ENCODE measurements around the gene C16orf54. TPM values are rescaled to one million over a fixed set of nuclear protein-coding genes. Genes with fewer than 3 reads are reported as not detected.

C16orf54 gene
- total RNA-seq, 1 experiment from 2014 or later = not detected

DNA sequence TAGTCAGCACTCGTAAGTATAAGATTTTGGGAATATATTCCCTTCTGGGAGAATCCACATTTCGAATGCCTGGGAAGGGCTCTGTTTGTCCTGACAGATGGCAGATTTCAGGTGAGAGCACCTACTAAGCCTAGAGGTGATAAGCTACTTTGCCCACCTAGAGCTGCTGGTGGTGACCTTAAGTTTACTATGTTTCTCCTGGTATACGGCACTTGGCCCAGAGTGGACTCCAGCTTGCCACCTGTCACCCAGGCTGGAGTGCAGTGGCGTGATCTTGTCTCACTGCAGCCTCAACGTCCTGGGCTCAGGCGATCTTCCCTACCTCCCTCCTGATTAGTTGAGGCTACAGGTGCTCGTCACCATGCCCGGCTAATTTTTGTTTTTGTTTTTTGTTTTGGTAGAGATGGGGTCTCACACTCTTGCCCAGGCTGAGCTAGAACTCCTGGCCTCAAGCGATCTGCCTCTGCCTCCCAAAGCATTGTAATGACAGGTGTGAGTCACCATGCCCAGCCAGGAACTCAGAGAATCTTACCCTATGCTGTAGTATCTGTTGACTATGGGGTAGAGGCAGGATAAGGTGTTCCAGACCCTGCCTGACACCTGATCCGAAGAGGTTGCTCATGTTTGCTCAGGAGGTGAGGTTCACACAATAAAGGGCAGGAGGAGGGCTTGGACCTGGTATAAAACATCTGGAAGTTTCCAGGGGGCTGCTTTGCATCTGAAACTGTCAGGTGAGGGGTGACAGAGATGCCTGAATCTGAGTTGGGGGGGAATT lies 32.0 kb upstream of the C16orf54 start, which contains the start of gene ZG16:
ZG16 (plus strand) TSS at position 681 of the 775 bp plus-strand sequence. CDS start 1,011 bp downstream, outside the sequence.
- Mint-ChIP-seq H3K4me3 (no peak within 1 kb of the TSS; a peak in 1 of 5 replicates), H3K4me1 (peaks cover 10 to 16% of the 10 kb centered on the region in 2 experiments; a peak in 3 of 4 replicates), H3K27me3 (ENCODE audit: low read depth) (peaks cover 38% of the 10 kb centered on the region), H3K36me3 (ENCODE audit: insufficient read depth in 1 of 3, low read depth in 3 of 3) (no peaks in the 10 kb centered on the region), H3K9me3 (no peaks in the 10 kb centered on the region), H3K27ac (no peak within 1 kb of the TSS)
- no peak within 1 kb of the TSS for H2BK12ac ChIP-seq (ENCODE audit: insufficient read length, low read depth, low read length)
- H3K4me1 ChIP-seq (ENCODE audit: insufficient read depth, low read length) = no peaks in the 10 kb centered on the region
- H4K91ac ChIP-seq (ENCODE audit: insufficient read length, low read depth, low read length) = no peak within 1 kb of the TSS
- no peak within 1 kb of the TSS for H3T11ph ChIP-seq (ENCODE audit: low read length)
- H3K4ac ChIP-seq (ENCODE audit: low read depth, low read length) = no peak within 1 kb of the TSS
- H2BK15ac ChIP-seq (ENCODE audit: low read depth, low read length) = no peak within 1 kb of the TSS
- no peak within 1 kb of the TSS for H3K4me2 ChIP-seq (ENCODE audit: insufficient read depth, insufficient read length, low read length)
- H3K23ac ChIP-seq (ENCODE audit: insufficient read length, low read depth, low read length) = no peak within 1 kb of the TSS
- no peaks in the 10 kb centered on the region for H3K79me2 ChIP-seq (ENCODE audit: insufficient read depth, low read length)
- TF ChIP-seq, protein P1, sequence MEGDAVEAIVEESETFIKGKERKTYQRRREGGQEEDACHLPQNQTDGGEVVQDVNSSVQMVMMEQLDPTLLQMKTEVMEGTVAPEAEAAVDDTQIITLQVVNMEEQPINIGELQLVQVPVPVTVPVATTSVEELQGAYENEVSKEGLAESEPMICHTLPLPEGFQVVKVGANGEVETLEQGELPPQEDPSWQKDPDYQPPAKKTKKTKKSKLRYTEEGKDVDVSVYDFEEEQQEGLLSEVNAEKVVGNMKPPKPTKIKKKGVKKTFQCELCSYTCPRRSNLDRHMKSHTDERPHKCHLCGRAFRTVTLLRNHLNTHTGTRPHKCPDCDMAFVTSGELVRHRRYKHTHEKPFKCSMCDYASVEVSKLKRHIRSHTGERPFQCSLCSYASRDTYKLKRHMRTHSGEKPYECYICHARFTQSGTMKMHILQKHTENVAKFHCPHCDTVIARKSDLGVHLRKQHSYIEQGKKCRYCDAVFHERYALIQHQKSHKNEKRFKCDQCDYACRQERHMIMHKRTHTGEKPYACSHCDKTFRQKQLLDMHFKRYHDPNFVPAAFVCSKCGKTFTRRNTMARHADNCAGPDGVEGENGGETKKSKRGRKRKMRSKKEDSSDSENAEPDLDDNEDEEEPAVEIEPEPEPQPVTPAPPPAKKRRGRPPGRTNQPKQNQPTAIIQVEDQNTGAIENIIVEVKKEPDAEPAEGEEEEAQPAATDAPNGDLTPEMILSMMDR (conservative IDR thresholded peaks at IDR 0.05) = no peak
- H4K20me1 ChIP-seq (ENCODE audit: control insufficient read depth, insufficient read depth, insufficient read length) = no peaks in the 10 kb centered on the region
- H4K5ac ChIP-seq (ENCODE audit: insufficient read length, low read depth, low read length) = no peak within 1 kb of the TSS
- H2BK20ac ChIP-seq (ENCODE audit: low read depth, low read length, poor library complexity, severe bottlenecking) = no peak within 1 kb of the TSS
- no peak within 1 kb of the TSS for H2AFZ ChIP-seq (ENCODE audit: low read length)
- H3K14ac ChIP-seq (ENCODE audit: insufficient read depth, low read length) = no peak within 1 kb of the TSS
- no peak within 1 kb of the TSS for H3K9ac ChIP-seq (ENCODE audit: extremely low read depth, insufficient read length, low read length)
- H3K56ac ChIP-seq (ENCODE audit: insufficient read length, low read depth, low read length) = no peak within 1 kb of the TSS
- no peak within 1 kb of the TSS for H3K27ac ChIP-seq (ENCODE audit: insufficient read length, low read depth, low read length)
- H3K23me2 ChIP-seq (ENCODE audit: insufficient read length, low read depth, low read length, poor library complexity, severe bottlenecking) = no peaks in the 10 kb centered on the region
- no peak for DNase-seq
- no peaks in the 10 kb centered on the region for H3K79me1 ChIP-seq (ENCODE audit: insufficient read depth, low read depth, low read length, poor library complexity, severe bottlenecking)
- H3K27me3 ChIP-seq (ENCODE audit: insufficient read depth, low read length) = no peaks in the 10 kb centered on the region; the same call in 1 of the 2 replicates
- H2AK5ac ChIP-seq (ENCODE audit: insufficient read length, low read length) = no peak within 1 kb of the TSS
- no peak within 1 kb of the TSS for H2BK120ac ChIP-seq (ENCODE audit: low read depth, low read length, poor library complexity, severe bottlenecking)
- no CpG with 5 or more reads among the region's 10 CpGs for WGBS (ENCODE audit: extremely low coverage, insufficient read length, low lambda C conversion rate)
- H2BK5ac ChIP-seq (ENCODE audit: insufficient read length, low read length) = no peak within 1 kb of the TSS
- no peak within 1 kb of the TSS for H3K18ac ChIP-seq (ENCODE audit: insufficient read length, low read depth, low read length)
- H3K9me3 ChIP-seq (ENCODE audit: control insufficient read depth, low read depth, low read length) = no peaks in the 10 kb centered on the region
- H4K8ac ChIP-seq (replicated peaks; ENCODE audit: insufficient read length, low read depth, low read length) = no peak within 1 kb of the TSS

All from H9 (cell line).